Suprapubic skin (tissue), 3 donors: ENCODE measurements around the gene ZSCAN10.

ENCODE experiments used
- EP300 ChIP-seq: sonication (generic); formaldehyde crosslinking; IDR thresholded peaks from one replicate; pipeline ENCODE4 v1.6.1; 2017; ENCODE audit warnings: antibody characterized with exemption
- TF ChIP-seq, protein P1 (sequence below), 2 donors: fragments of 200-600 bp in 1 of 2; fragments of 450-650 bp in 1 of 2; sonication (generic) in 1 of 2; IDR thresholded peaks; one replicate each; pipeline ENCODE4 v1.5.1; 2016 to 2019; ENCODE audit warnings: antibody characterized with exemption in 2 of 2, mild to moderate bottlenecking in 1 of 2, moderate library complexity in 1 of 2

DNA sequence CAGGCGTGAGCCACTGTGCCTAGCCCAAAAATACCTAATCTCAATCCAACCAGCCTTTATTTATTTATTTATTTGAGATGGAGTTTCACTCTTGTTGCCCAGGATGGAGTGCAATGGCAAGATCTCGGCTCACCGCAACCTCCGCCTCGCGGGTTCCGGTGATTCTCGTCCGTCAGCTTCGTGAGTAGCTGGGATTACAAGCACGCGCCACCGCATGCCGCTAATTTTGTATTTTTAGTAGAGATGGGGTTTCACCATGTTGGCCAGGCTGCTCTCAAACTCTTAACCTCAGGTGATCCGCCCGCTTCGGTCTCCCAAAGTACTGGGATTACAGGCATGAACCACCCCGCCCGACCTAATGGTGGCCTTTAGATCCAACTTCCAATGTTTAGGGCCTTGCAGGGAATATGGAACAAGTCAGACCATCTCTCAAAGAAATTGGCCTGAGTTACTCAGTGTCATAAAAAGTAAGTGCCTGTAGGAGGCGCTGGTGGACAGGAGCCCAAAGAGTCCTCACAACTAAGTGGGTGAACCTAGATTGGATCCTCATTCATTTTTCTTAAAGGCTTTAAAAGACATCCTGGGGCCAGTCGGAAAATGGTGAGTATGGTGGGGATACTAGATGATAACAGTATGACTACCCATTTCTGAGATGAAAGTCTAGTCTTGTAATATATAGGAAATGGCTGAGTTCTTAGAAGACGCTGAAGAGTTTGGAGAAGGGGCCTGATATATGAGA lies 4.6 kb downstream of the ZSCAN10 start:
- TF ChIP-seq, protein P1, sequence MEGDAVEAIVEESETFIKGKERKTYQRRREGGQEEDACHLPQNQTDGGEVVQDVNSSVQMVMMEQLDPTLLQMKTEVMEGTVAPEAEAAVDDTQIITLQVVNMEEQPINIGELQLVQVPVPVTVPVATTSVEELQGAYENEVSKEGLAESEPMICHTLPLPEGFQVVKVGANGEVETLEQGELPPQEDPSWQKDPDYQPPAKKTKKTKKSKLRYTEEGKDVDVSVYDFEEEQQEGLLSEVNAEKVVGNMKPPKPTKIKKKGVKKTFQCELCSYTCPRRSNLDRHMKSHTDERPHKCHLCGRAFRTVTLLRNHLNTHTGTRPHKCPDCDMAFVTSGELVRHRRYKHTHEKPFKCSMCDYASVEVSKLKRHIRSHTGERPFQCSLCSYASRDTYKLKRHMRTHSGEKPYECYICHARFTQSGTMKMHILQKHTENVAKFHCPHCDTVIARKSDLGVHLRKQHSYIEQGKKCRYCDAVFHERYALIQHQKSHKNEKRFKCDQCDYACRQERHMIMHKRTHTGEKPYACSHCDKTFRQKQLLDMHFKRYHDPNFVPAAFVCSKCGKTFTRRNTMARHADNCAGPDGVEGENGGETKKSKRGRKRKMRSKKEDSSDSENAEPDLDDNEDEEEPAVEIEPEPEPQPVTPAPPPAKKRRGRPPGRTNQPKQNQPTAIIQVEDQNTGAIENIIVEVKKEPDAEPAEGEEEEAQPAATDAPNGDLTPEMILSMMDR (IDR thresholded peaks at IDR 0.05): peak in 1 of 2 donors; percentile 36
- no peak for TF ChIP-seq EP300
